Stimulated activated naive CD8-positive, alpha-beta T cell treated with anti-CD3 and anti-CD28 coated beads, Interleukin-15, amount 100 ng/mL, for 72 hours (primary cell): Measurements from ENCODE around the gene PDCL3.

Experiments
- ATAC-seq: fragments of 150-1000 bp; cut with Tn5 transposase; 2 replicates; pipeline ENCODE4 v1.10.0; 2021; ENCODE audit warnings: mild to moderate bottlenecking, moderate library complexity
- DNase-seq, 2 donors: peaks; one replicate each; pipeline ENCODE4 v3.0.0; 2021 to 2022
- H3K27ac Mint-ChIP-seq, 2 donors: one replicate each; pipeline ENCODE4 v1.8.0; 2022; ENCODE audit warnings: mild to moderate bottlenecking in 2 of 2, mixed read lengths in 2 of 2, moderate library complexity in 2 of 2
- H3K27me3 Mint-ChIP-seq: one replicate; pipeline ENCODE4 v1.8.0; 2022; ENCODE audit warnings: mixed read lengths
- H3K4me1 Mint-ChIP-seq: one replicate; pipeline ENCODE4 v1.8.0; 2022; ENCODE audit warnings: mild to moderate bottlenecking, mixed read lengths
- H3K4me3 Mint-ChIP-seq, 2 donors: one replicate each; pipeline ENCODE4 v1.8.0; 2022; ENCODE audit warnings: mild to moderate bottlenecking in 2 of 2, mixed read lengths in 2 of 2, moderate library complexity in 1 of 2
- H3K9me3 Mint-ChIP-seq, 2 donors: one replicate each; pipeline ENCODE4 v1.8.0; 2022; ENCODE audit warnings: mixed read lengths in 2 of 2

PDCL3 gene

DNA sequence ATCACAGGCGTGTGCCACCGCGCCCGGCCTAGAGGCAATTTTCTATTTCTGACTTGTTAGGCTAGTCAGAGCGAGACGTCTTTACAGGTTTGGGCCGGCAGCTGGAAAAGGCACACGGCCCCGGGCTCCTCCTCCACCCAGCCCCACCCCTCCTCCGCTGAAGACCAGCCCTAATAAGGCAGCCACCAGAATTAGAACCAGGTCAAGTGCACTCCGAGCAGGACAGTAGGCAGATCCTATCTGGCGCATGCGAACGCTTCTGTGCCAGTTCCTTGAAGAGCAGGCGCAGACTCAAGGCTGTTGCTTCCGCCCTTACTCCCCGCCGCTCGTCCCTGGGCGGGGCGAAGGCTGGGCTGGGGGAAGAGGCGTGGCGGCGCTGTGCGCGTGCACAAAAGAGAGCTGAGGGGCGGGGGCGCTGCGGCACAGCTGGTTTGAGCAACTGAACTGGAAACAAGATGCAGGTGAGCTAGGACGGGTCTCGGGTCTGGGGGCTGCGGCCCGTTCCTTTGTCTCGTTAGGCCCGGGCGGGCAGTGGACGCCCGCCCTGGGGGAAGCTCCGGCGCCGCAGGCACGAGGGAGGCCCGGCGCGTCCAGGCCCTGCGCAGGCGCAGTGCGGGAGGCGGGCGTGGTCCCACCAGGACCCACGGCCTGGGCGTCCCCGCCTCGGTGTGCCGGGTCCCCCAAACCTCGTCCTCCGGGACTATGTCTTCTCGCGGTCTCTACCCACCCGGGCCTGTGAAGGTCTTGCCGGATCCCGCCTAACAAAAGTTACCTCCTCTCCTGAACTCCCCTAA, at the start of gene PDCL3:
TSS of gene PDCL3 (plus strand) at position 381 of the 794 bp plus-strand sequence. CDS start at position 456, 75 bp downstream.
- no peaks in the 10 kb centered on the region for H3K27me3 Mint-ChIP-seq
- peaks cover 66% of the 10 kb centered on the region for H3K4me1 Mint-ChIP-seq

DNA sequence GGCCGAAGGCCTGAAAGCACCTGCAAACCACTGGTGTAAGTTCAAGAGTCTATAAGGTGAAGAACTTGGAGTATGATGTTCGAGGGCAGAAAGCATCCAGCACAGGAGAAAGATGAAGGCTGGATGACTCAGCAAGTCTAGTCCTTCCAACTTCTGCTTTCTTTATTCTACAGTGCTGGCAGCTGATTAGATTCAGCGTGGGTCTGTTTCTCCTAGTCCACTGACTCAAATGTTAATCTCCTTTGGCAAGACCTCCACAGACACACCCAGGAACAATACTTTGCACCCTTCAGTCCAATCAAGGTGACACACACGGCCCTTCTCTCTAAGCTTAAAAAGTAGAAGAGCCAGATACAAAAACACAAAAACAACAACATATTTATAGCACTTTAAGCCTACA, 49.1 kb upstream of the PDCL3 start:
- Mint-ChIP-seq H3K27ac (peak overlapping the region; percentile 6 to 58), H3K9me3 (peaks cover 2 to 6% of the 10 kb centered on the region in 2 donors), H3K27me3 (no peaks in the 10 kb centered on the region), H3K4me1 (no peaks in the 10 kb centered on the region), H3K4me3 (no peak overlapping the region)
- DNase-seq: no peak
- no peak for ATAC-seq

More for the DNA sequence above, at the start of gene PDCL3:
- ATAC-seq (peak; percentile 95), DNase-seq (peak; percentile 96 to 97)
- H3K4me3 Mint-ChIP-seq: peak within 1 kb of the TSS; percentile 84 to 96
- H3K9me3 Mint-ChIP-seq: no peaks in the 10 kb centered on the region
- peak within 1 kb of the TSS; percentile 95 to 98 for H3K27ac Mint-ChIP-seq

- Mint-ChIP-seq H3K27me3 (no peaks in the 10 kb centered on the region), H3K27ac (no peak overlapping the region), H3K4me1 (no peaks in the 10 kb centered on the region), H3K9me3 (no peaks in the 10 kb centered on the region), H3K4me3 (no peak overlapping the region)
- DNase-seq: no peak
- ATAC-seq: no peak
These were observed 45.2 kb upstream of the PDCL3 start for GRCh38 chr2:100517556-100517955.

DNA sequence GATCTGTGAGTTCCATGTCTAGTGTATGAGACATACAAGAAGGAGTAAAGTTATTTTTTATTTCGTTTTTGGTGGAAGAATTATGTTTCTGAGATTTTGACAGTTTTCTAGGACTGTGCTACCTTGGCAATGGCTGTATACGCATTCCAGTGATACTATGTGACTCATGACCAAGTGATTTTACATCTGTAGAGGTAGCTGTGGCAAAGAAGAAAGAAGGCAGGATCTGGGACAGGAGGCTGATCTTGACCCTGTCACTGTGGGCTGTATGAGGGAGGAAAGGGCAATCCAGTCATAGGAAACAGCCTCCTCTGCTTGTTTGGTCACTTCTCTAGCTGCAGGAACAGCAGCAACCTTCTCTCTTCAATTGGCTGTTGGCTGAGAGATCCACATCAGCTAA, 44.0 kb upstream of the PDCL3 start:
- Mint-ChIP-seq H3K4me3 (no peak overlapping the region), H3K4me1 (no peaks in the 10 kb centered on the region)
- DNase-seq: no peak

GRCh38 chr2:100520224-100520623, 42.6 kb upstream of the PDCL3 start:
- Mint-ChIP-seq H3K4me3 (no peak overlapping the region), H3K9me3 (peaks cover 0 to 7% of the 10 kb centered on the region in 2 donors), H3K27ac (no peak overlapping the region), H3K27me3 (no peaks in the 10 kb centered on the region), H3K4me1 (no peaks in the 10 kb centered on the region)
- ATAC-seq (no peak), DNase-seq (no peak)

More for the DNA sequence above, 44.0 kb upstream of the PDCL3 start:
- no peak for ATAC-seq
- Mint-ChIP-seq H3K27ac (no peak overlapping the region), H3K27me3 (no peaks in the 10 kb centered on the region), H3K9me3 (peaks cover 0 to 4% of the 10 kb centered on the region in 2 donors)

DNA sequence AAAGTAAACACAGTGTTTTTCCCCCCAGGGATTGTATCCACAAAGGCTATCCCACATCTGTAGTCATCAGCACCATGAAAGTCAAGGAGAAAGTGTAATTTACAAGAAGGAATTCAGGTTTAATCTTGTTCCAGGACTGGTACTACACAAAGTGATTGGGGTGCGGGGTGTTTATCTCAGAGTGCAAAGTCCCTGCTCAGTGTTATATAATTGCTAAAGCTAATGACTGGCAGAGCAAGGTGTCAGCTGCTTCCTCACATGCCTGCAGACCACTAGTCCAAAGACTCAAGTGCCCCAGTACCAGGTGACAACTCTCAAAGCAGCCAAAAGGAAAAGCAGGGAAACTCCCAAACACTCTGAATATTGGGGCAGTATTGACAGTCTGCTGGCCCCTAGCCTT, 40.4 kb upstream of the PDCL3 start:
- H3K9me3 Mint-ChIP-seq: peaks cover 0 to 7% of the 10 kb centered on the region in 2 donors
- no peak for DNase-seq
- H3K27ac Mint-ChIP-seq: no peak overlapping the region
- ATAC-seq: no peak
- H3K4me3 Mint-ChIP-seq: no peak overlapping the region
- H3K4me1 Mint-ChIP-seq: no peaks in the 10 kb centered on the region
- no peaks in the 10 kb centered on the region for H3K27me3 Mint-ChIP-seq

DNA sequence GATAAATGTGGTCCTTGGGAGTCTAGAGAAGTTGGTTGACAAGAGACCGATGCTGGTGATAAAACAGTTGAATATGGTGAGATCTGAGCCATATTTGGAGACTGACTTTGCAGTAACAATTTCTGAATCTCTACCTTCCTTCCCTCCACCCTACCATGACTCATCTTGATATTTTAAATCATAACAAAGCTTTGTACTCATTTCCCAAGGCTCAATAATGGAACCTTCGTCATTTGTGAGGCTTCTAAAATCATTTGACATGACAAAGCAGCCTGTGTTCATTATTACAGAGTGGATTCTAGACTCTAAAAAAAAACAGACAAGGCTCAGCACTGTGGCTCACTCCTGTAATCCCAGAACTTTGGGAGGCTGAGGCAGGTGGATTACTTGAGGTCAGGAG, 38.5 kb upstream of the PDCL3 start:
- no peaks in the 10 kb centered on the region for H3K27me3 Mint-ChIP-seq
- H3K27ac Mint-ChIP-seq: no peak overlapping the region
- H3K4me1 Mint-ChIP-seq: no peaks in the 10 kb centered on the region
- DNase-seq: no peak
- H3K4me3 Mint-ChIP-seq: no peak overlapping the region
- ATAC-seq: no peak
- H3K9me3 Mint-ChIP-seq: peaks cover 0 to 7% of the 10 kb centered on the region in 2 donors

DNA sequence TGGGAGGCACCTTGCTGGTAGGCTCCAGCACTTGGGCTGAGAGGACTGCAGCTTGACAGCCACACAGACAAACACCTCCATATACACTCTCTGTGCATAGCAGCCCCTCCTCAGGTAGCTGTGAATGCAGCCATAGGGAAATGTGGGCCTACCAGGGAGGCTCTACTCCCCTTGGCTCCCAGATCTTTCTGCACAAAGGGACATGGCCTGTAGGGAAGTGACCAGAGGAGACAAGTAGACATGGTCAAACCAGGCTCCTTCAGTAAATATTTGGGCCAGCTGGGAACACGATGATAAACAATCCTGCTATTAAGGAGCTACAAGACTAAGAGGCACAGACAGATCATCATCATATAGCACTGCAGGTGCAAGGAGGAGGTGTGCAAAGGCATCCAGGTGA, 35.9 kb upstream of the PDCL3 start:
- H3K4me3 Mint-ChIP-seq: no peak overlapping the region
- H3K27ac Mint-ChIP-seq: peak overlapping the region in 1 of 2 donors; percentile 22
- peaks cover 0 to 7% of the 10 kb centered on the region in 2 donors for H3K9me3 Mint-ChIP-seq
- no peak for DNase-seq
- ATAC-seq: no peak
- no peaks in the 10 kb centered on the region for H3K4me1 Mint-ChIP-seq
- H3K27me3 Mint-ChIP-seq: no peaks in the 10 kb centered on the region

DNA sequence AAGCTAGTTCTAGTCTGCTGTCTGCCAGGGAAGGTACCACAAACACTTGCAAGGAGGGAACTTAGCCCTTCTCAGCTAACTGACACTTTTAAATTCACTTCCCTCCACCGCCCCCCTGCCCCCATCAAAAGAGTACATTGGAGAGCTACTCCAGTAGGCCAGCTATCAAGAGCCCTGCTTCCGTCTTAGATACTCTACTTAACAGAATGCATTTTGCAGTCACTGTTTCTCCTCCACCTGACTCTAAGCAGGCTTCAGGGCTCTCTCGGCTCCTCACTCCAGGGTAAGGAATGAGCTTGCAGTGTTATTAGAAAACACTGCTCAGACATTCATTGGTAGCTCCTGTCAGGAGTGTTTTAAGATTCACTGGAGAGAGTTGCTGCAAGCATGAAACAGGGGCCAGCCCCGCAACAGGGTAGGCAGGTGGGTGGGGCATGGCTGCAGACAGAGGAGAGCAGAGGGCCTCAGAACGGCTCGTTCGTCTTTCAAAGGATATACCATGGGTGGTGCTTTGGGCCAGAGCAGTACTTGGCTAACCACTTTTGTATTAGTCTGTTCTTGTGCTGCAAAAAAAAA, 35.3 kb upstream of the PDCL3 start:
- no peak for ATAC-seq
- no peaks in the 10 kb centered on the region for H3K4me1 Mint-ChIP-seq
- H3K27me3 Mint-ChIP-seq: no peaks in the 10 kb centered on the region
- H3K4me3 Mint-ChIP-seq: no peak overlapping the region
- H3K27ac Mint-ChIP-seq: no peak overlapping the region
- no peak for DNase-seq
- peaks cover 0 to 7% of the 10 kb centered on the region in 2 donors for H3K9me3 Mint-ChIP-seq

- H3K27me3 Mint-ChIP-seq: no peaks in the 10 kb centered on the region
- no peak for ATAC-seq
- H3K4me1 Mint-ChIP-seq: no peaks in the 10 kb centered on the region
- no peaks in the 10 kb centered on the region for H3K9me3 Mint-ChIP-seq
- no peak overlapping the region for H3K4me3 Mint-ChIP-seq
- no peak overlapping the region for H3K27ac Mint-ChIP-seq
- DNase-seq: no peak
These were observed 33.6 kb upstream of the PDCL3 start for GRCh38 chr2:100529176-100529575.

GRCh38 chr2:100529900-100530299, 32.9 kb upstream of the PDCL3 start:
- Mint-ChIP-seq H3K27ac (peak overlapping the region in 1 of 2 donors; percentile 27), H3K27me3 (no peaks in the 10 kb centered on the region), H3K4me1 (no peaks in the 10 kb centered on the region), H3K4me3 (no peak overlapping the region), H3K9me3 (no peaks in the 10 kb centered on the region)
- ATAC-seq: no peak
- no peak for DNase-seq

DNA sequence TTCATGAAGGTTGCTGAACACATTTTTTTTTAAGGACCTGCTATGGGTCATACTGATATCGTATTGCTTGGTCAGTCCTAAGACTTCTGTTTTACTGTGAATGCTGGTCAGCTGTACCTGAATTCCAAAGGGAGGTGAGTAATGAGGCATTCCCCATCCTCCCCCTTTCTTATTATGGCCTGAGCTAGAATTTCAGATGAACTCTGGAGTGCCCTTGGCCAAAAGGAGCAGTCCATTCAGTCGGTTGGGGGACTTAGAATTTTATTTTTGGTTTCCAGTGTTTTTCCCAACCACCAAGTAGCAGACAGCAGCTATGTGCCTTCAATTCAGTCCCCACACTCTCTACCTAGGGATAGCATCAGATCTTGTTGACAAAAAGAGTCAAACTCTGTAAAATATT, 26.9 kb upstream of the PDCL3 start:
- Mint-ChIP-seq H3K27me3 (no peaks in the 10 kb centered on the region), H3K9me3 (no peaks in the 10 kb centered on the region), H3K4me3 (no peak overlapping the region), H3K4me1 (no peaks in the 10 kb centered on the region), H3K27ac (no peak overlapping the region)
- ATAC-seq (no peak), DNase-seq (no peak)

DNA sequence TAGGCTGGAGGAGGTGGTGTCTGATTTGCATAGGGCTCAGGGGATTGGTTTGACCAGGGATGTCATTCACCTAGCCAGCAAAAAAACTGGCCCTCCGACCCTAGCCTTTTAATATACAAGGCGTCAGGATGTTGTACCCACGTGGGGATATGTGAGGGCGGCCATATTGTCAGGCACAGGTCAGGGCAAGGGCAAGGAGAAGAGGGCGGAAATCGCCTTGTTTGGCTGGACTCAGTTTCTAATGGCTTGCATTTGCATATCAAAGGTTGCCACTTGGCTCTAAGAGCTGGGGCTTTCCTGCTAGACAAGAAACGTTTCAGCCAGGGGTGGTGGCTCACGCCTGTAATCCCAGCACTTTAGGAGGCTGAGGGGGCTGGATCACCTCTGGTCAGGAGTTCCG, 24.9 kb upstream of the PDCL3 start:
- H3K4me1 Mint-ChIP-seq: no peaks in the 10 kb centered on the region
- H3K27ac Mint-ChIP-seq: no peak overlapping the region
- no peak overlapping the region for H3K4me3 Mint-ChIP-seq
- no peak for DNase-seq
- H3K9me3 Mint-ChIP-seq: no peaks in the 10 kb centered on the region
- no peak for ATAC-seq
- H3K27me3 Mint-ChIP-seq: no peaks in the 10 kb centered on the region

GRCh38 chr2:100539221-100539620, 23.6 kb upstream of the PDCL3 start:
- no peak for DNase-seq
- ATAC-seq: no peak
- peaks cover 7% of the 10 kb centered on the region for H3K4me1 Mint-ChIP-seq
- no peak overlapping the region for H3K27ac Mint-ChIP-seq
- no peaks in the 10 kb centered on the region for H3K27me3 Mint-ChIP-seq
- H3K4me3 Mint-ChIP-seq: no peak overlapping the region
- no peaks in the 10 kb centered on the region for H3K9me3 Mint-ChIP-seq

GRCh38 chr2:100541404-100541803, 21.4 kb upstream of the PDCL3 start:
- no peak overlapping the region for H3K4me3 Mint-ChIP-seq
- peaks cover 9% of the 10 kb centered on the region for H3K4me1 Mint-ChIP-seq
- H3K27me3 Mint-ChIP-seq: no peaks in the 10 kb centered on the region
- no peak overlapping the region for H3K27ac Mint-ChIP-seq
- ATAC-seq: no peak
- H3K9me3 Mint-ChIP-seq: no peaks in the 10 kb centered on the region
- DNase-seq: no peak

GRCh38 chr2:100542418-100542817, 20.4 kb upstream of the PDCL3 start:
- Mint-ChIP-seq H3K9me3 (no peaks in the 10 kb centered on the region), H3K4me3 (no peak overlapping the region), H3K4me1 (peaks cover 9% of the 10 kb centered on the region), H3K27me3 (no peaks in the 10 kb centered on the region), H3K27ac (no peak overlapping the region)
- no peak for ATAC-seq
- no peak for DNase-seq
